GM19455 (cell line): ENCODE measurements around the gene SMAD3.

Experiments used
- ATAC-seq: cut with Tn5 transposase; IDR thresholded peaks from one replicate; pipeline ENCODE4 v1.9.1; 2021; ENCODE audit not compliant: unreplicated experiment

Gene SMAD3

DNA sequence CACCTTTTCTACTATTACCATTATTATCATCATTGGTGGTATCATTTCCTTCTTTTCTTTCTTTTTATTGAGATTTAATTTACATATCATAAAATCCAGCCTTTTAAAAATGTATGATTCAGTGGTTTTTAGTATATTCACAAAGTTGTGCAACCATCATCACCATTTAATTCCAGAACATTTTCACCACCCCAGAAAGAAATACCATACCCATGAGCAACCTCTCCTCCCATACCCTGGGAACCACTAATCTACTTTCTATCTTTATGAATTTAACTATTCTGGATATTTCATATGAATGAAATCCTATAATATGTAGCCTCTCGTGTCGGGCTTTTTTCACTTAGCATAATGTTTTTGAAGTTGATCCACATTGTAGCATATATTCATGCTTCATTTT is 159.9 kb downstream of the SMAD3 start:
- no peak for ATAC-seq

DNA sequence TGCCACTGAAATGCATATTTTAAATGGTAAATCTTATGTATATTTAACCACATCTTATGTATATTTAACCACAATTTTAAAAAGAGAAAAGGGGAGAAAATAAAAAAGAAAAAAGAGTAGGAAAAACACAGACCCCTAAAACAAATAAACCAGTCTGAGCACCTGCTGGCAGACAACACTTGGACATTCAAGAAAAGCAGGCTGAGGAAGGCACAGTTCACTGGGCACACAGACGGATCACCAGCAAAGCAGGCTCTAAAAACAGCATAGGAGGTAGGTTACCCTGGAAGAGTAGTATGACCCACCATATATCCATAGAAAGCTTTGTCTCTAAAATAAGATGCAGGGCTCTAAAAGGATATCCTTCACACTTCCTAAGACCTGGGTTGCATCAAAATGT is 162.0 kb downstream of the SMAD3 start:
- ATAC-seq, result no peak

DNA sequence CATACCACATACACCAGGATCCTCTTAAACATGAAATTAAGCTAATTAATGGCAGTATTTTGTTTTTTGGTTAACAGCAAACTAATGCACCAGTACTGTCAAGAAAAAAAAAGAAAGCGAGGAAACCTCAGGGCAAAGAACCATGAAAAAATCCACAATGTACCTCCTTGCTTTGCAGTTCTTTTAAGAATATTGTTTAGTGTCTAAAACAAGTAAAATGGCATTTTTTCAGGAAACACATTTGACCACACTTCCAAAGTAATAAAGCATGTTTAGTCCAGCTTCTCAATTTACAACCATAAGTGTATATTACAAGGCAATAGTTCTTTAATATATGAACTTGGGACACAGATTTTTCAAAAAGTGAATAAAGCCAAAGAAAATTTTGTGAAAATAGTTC is 162.4 kb downstream of the SMAD3 start:
- no peak for ATAC-seq

DNA sequence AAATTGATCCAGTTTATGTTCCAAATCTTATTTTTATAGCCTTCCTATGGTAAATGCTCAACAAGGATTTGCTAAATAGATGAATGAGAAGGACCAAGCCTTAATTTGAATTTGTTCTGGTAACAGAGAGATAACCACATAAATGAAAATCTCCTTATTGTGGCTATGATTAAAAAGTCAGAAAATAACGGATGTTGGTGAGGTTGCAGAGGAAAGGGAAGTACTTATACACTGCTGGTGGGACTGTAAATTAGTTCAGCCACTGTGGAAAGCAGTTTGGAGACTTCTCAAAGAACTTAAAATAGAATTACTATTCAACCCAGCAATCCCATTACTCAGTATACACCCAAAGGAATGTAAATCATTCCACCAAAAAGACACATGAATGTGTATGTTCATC is 162.9 kb downstream of the SMAD3 start:
- no peak for ATAC-seq

DNA sequence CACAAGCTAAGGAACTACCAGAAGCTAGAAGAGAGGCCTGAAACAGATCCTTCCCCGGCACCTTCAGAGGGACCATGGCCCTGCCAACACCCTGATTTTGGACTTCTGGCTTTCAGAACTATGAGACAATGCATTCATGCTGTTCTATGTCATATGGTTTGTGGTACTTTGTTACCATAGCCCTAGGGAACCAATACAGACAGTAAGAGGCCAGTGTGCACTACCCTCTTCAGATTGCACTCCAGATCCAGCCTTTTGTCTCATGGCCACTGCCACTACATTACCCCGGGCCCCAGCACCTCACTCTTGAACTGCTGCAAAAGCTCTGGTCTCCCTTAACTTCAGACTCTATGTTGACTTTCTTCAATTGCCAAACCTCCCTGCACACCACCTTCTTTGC is 165.1 kb downstream of the SMAD3 start:
- no peak for ATAC-seq

DNA sequence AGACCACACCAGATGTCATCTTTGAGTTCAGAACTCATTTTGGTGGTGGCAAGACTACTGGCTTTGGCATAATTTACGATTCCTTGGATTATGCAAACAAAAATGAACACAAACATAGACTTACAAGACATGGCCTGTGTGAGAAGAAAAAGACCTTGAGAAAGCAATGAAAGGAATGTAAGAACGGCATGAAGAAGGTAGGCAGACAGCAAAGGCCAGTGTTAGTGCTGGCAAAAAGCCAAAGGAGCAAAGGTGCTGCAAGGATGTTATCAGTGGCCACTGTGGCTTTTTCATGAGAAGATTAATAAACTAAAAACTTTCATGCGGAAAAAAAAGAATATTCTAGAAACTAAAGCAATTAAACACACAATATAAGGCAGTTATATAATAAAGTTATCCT is 167.2 kb downstream of the SMAD3 start:
- ATAC-seq, result no peak

DNA sequence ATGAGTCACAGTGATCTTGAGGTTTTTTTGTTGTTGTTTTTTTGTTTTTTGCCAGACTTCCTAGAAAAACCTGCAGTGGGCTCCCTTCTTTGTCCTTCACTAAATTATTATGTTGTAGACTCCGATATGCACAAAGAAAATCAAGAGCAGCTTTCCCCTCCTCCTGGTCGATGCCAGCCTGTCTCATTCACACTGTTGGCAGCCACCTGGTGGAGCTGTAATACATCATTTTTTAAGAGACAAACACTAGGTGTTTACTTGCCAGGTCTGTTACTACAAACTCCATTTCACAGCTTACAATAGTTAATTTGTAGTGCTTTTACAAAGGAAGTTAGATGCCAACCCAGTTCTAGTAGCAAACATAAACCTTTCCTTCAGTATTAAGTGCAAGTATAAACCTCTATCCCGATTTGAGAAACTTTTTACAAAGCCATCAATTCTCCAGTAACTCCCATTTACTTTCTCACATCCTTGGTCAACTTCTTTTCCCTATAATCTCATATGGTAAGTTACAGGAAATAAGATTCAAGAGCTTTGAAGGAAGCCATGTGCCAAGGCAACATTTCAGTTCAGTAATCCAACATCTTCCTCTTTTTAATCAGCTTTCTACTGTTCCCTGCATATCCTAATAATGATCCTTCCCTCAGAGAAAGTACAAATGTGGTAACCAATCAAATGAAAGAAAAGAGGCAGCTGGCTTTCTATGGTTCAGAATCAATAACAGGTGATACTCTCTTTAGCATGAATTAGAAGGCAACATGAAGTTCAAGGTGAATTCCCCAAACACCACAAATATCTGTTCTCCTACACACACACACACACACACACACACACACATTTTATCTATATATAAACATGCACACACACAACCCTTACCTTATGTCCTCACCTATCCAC is 175.1 kb downstream of the SMAD3 start:
- no peak for ATAC-seq

DNA sequence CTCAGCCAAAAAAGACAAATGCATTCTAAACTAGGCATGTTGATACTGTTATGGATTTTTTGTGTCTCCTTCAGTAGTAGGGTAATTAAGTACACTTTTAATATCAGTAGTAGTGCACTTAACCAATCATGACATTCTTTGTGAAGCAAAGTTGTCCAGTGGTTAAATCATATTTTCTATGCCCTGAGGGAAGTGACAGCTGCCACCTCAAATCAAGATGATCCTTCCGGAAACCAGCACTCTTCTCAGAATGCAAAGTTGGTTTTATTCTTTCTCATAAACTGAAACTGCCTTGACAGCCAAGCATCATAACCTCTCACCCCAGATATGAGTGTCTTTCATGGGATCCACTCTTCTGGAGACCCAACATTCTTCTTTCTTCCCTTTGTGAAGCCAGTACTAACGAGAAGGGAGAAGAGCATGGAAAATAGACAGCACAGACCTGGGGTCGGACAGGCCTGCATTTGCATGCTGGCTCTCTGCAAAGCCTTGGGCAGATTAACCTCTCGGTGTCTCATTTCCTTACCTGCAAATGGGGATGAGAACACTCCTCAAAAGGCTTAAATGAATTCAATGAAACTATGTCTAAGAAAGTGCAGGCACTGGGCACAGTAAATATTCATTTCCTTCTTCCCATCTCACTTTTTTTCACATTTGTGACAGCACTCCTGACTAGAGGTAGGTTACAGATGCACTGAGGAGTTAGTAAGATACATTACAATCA is 175.9 kb downstream of the SMAD3 start:
- peak; percentile 88 for ATAC-seq

DNA sequence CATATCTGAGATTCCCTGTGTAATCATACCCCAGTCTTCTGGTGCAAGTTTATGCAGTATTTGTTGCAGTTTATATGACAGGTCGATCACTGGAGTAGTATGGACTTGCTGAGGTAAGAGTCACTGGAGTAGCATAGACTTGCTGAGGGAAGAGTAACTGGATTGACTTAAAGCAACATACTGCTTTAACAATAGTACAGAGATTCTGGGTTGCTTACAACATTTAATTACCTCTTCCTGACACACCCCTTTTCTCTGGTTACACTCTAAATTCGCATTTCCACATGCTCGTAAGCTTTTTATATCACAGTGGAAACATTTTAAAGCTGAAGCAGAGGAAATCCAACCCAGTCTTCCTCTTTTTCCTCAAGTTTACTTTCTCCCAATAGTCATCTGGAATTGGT is 177.3 kb downstream of the SMAD3 start:
- no peak for ATAC-seq
